ENCODE results near the gene LRRFIP1.
"Not testable (repeated sequence)": the region's sequence is repeated elsewhere in the genome, so short reads cannot be mapped to it uniquely, and the experiment has no call there.

Gene LRRFIP1

GRCh38 chr2:237592425-237592980 is 34.9 kb upstream of the LRRFIP1 start:
- DNase-seq = no peak
- TF ChIP-seq POLR2A (IDR thresholded peaks at IDR 0.05; ENCODE audit: low read length) (no peak), GATA1 (IDR thresholded peaks at IDR 0.05; ENCODE audit: low read depth, low read length) (no peak)

DNA sequence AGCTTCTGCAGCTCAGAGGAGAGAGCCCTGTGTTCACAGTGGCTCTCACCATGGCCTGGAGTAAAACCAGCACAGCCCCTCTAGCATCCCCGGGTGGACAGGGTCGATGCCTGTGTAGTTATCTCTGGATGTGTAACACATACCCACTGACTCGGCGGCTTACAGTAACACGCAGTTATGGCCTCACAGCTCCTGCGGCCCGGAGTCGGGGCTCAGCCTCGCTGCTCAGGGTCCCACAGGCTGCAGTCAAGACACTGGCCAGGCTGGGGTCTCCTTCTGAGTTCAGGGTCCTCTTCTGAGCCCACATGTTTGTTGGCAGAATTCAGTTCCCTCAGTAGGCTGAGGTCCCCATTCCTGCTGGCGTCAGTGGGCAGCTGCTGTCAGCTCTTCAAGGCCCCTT is 34.4 kb upstream of the LRRFIP1 start:
- DNase-seq = no peak
- no peak for TF ChIP-seq POLR2A (IDR thresholded peaks at IDR 0.05; ENCODE audit: low read length)
- no peak for TF ChIP-seq GATA1 (IDR thresholded peaks at IDR 0.05; ENCODE audit: low read depth, low read length)

DNA sequence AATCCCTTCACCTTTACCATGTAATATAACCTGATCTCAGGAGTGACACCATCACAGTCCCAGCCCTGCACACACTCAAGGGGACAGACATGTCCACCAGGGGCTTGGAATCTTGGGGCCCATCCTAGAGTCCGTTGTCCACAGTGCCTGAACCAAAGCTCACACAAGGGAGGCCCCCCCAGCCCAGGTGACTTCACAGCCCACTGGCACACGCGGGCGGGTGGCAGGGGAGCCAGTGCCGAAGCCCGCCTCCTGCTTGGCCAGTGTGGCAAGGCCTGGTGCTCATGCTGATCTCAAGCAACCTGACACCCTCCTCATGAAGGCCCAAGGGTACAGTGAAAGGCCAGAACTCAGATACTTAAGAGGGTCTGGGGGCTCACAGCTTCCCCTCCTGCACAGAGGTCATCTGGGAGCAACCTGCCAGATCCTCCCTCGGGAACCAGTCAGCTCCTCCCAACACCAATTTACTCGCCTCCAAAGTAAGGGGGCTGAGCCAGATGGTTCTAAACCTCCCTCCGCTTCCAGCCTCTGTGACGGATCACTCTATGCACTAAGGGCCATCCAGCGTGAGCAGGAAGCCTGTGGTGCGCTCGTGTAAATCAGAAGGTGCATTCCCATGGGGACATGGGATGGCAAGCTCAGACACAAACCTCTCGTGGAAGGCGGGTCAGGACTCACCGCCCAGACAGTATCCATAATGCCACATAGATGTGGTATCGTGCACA is 33.6 kb upstream of the LRRFIP1 start:
- no peak for TF ChIP-seq POLR2A (IDR thresholded peaks at IDR 0.05; ENCODE audit: low read length)
- no peak for TF ChIP-seq GATA1 (IDR thresholded peaks at IDR 0.05; ENCODE audit: low read depth, low read length)
- no peak for DNase-seq

GRCh38 chr2:237594514-237594871 is 32.9 kb upstream of the LRRFIP1 start:
- TF ChIP-seq POLR2A (IDR thresholded peaks at IDR 0.05; ENCODE audit: low read length) = no peak
- TF ChIP-seq GATA1 (IDR thresholded peaks at IDR 0.05; ENCODE audit: low read depth, low read length) = no peak
- no peak for DNase-seq

DNA sequence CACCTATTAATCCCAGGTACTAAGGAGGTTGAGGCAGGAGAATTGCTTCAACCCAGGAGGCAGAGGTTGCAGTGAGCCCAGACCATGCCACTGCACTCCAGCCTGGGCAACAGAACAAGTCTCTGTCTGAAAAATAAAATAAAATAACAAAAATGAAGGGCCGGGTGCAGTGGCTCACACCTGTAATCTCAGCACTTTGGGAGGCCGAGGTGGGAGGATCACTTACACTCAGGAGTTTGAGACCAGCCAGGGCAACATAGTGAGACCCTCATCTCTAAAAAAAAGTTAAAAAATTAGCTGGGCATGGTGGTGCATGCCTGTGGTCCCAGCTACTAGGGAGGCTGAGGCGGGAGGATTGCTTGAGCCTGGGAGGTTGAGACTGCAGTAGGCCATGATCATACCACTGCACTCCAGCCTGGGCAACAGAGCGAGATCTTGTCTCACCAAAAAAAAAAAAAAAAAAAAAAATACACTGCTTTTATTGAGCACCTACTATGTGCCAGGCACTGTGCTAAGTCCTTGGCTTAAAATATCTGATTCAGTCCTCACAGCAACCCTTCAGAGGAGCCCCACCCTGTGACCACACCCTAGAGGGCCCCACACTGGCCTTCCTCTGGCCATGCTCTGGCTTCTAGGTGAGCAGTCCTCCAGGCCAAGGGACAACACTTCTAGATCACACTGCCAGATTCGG is 31.4 kb upstream of the LRRFIP1 start:
- DNase-seq = not testable (repeated sequence)

- TF ChIP-seq GATA1 (IDR thresholded peaks at IDR 0.05; ENCODE audit: low read depth, low read length) = no peak
- no peak for TF ChIP-seq POLR2A (IDR thresholded peaks at IDR 0.05; ENCODE audit: low read length)
- DNase-seq = no peak
Measured at GRCh38 chr2:237596520-237597195, 30.7 kb upstream of the LRRFIP1 start.

- TF ChIP-seq POLR2A (IDR thresholded peaks at IDR 0.05; ENCODE audit: low read length) (no peak), GATA1 (IDR thresholded peaks at IDR 0.05; ENCODE audit: low read depth, low read length) (no peak)
- DNase-seq = no peak
Measured at GRCh38 chr2:237597196-237598145, 29.9 kb upstream of the LRRFIP1 start.

GRCh38 chr2:237598468-237599208 is 28.7 kb upstream of the LRRFIP1 start:
- no peak for TF ChIP-seq GATA1 (IDR thresholded peaks at IDR 0.05; ENCODE audit: low read depth, low read length)
- no peak for TF ChIP-seq POLR2A (IDR thresholded peaks at IDR 0.05; ENCODE audit: low read length)
- DNase-seq = no peak

GRCh38 chr2:237599465-237600110 is 27.8 kb upstream of the LRRFIP1 start:
- DNase-seq = no peak
- TF ChIP-seq POLR2A (IDR thresholded peaks at IDR 0.05; ENCODE audit: low read length) (no peak), GATA1 (IDR thresholded peaks at IDR 0.05; ENCODE audit: low read depth, low read length) (no peak)

DNA sequence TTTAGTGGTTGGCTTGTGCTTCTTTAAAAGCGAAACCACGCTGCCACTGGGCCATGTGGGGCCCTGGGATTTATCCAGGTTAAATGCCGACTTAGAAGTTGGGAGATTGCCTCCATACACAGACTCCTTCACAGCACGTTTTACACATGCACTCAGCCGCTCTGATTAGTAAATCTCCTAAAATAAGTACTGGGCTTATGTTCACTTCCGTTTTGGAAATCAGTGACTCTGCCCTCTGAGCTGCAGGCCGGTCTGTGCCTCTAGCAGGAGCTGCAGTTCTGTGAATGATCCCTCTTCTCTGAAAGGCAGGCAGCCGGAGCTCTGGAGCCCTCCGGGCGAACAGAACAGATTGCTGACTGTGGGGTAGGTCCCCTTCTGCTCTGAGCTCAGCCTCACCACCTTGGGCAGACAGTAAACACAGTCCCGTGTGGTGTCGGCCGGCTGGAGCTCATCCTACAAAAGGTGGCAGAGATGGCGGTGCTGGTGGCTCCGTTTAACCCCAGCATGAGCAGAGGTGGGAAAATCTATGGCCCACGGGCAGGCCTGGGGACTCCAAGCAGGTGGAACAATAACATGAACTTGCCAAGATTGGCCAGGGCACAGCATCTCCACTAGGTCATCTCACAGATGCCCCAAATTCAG is 27.1 kb upstream of the LRRFIP1 start:
- no peak for DNase-seq
- TF ChIP-seq POLR2A (IDR thresholded peaks at IDR 0.05; ENCODE audit: low read length) (no peak), GATA1 (IDR thresholded peaks at IDR 0.05; ENCODE audit: low read depth, low read length) (no peak)

DNA sequence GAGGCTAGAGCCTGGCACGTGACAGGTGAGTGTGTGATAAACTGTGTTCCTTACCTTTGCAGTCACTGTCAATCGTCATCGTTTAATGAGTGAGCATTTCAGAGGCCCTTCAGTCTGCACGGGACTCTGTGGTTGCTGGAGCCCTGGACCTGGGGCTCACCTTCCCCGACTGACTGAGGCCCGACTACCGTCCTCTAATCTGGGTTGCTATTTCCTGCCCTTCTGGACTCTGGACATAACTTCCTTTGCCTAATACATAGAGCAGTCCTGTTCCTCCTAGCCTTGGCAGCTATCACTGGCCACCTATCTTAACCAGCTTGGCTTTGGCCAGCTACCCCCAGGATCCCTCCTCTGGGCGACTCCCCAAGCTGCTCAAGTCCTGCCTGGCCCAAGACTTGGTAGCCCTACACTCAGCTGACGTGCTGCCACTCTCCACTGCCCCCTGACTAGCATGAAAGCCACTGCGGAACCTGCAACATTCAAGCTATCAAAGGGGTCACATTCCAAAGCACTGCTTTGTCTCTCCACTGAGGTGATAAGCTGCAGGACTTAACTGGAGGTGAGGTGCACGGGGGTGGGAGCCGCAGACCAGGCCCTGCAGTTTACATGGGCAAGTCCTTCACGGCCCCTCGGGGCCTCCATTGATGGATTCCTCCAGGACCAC is 25.8 kb upstream of the LRRFIP1 start:
- DNase-seq = no peak
- no peak for TF ChIP-seq GATA1 (IDR thresholded peaks at IDR 0.05; ENCODE audit: low read depth, low read length)
- TF ChIP-seq POLR2A (IDR thresholded peaks at IDR 0.05; ENCODE audit: low read length) = no peak
